Panc1 (cell line): ENCODE measurements around the gene SEPTIN1.

Source experiments
- POLR2AphosphoS5 ChIP-seq: IDR thresholded peaks from 2 replicates; pipeline ENCODE4 v1.6.1; 2012; ENCODE audit warnings: mild to moderate bottlenecking, low read depth, low read length, moderate library complexity
- REST ChIP-seq, 2 experiments: IDR thresholded peaks; 2 replicates each; pipeline ENCODE4 v1.6.1; 2011 to 2012; ENCODE audit warnings: low read depth in 2 of 2, control low read depth in 1 of 2, low read length in 1 of 2, mild to moderate bottlenecking in 1 of 2, moderate library complexity in 1 of 2; ENCODE audit not compliant: insufficient read depth in 1 of 2
- TCF7L2 ChIP-seq: IDR thresholded peaks from 2 replicates; pipeline ENCODE4 v1.6.1; 2011; ENCODE audit warnings: mild to moderate bottlenecking, low read depth, low read length, inconsistent platforms
- TF ChIP-seq, protein P1 (sequence below): fragments of 450-650 bp; IDR thresholded peaks from 2 replicates; pipeline ENCODE4 v1.5.1; 2017; ENCODE audit warnings: mild to moderate bottlenecking

DNA sequence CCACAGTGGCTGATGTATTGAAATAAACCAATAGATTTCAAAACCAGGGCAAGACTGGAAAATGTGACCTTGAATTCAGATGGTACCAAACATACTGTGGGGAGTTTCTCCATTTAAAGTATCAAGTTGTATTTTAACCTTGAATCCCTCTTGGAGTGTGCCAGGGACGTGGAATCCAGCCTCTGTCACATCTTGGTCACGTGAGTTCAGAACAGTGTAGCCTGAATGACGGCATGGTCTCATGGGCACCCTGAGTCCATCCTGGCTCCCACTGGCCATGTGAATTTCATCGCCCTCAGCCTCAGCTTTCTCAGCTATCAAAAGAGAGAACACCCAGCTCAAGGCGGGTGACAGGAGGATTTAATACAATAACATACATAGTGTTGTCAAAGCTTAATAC, 31.8 kb upstream of the SEPTIN1 start:
- TF ChIP-seq TCF7L2 (no peak), POLR2AphosphoS5 (no peak), REST (IDR thresholded peaks at IDR 0.05; ENCODE audit: insufficient read depth in 1 of 2, low read depth in 2 of 2, low read length in 1 of 2) (no peak)
- TF ChIP-seq, protein P1, sequence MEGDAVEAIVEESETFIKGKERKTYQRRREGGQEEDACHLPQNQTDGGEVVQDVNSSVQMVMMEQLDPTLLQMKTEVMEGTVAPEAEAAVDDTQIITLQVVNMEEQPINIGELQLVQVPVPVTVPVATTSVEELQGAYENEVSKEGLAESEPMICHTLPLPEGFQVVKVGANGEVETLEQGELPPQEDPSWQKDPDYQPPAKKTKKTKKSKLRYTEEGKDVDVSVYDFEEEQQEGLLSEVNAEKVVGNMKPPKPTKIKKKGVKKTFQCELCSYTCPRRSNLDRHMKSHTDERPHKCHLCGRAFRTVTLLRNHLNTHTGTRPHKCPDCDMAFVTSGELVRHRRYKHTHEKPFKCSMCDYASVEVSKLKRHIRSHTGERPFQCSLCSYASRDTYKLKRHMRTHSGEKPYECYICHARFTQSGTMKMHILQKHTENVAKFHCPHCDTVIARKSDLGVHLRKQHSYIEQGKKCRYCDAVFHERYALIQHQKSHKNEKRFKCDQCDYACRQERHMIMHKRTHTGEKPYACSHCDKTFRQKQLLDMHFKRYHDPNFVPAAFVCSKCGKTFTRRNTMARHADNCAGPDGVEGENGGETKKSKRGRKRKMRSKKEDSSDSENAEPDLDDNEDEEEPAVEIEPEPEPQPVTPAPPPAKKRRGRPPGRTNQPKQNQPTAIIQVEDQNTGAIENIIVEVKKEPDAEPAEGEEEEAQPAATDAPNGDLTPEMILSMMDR, result no peak
